Endothelial cell of umbilical vein (primary cell): ENCODE results near the gene PIP5K1A. TPM values are rescaled to one million over a fixed set of nuclear protein-coding genes. Genes with fewer than 3 reads are reported as not detected.

Source experiments
- BruUV-seq: library from RNA; stranded (reverse); fragments of 400-500 nt; replicated peaks from 2 replicates; lab custom pipeline; 2021; lab: Mats Ljungman, UMichigan
- CTCF ChIA-PET: fragments of 300-600, 350-600 bp; sonication (Branson Sonifier 250); formaldehyde crosslinking; loops from one replicate; lab custom pipeline; 2021; ENCODE audit warnings: antibody characterized with exemption, inconsistent platforms; lab: Charles Lee
- POLR2A ChIA-PET: fragments of 300-600, 350-600 bp; sonication (Branson Sonifier 250); formaldehyde crosslinking; loops from one replicate; lab custom pipeline; 2021; ENCODE audit warnings: antibody characterized with exemption, inconsistent platforms; lab: Charles Lee
- DNase-seq: peaks from one replicate; pipeline ENCODE4 v3.0.0-alpha.2; 2011; ENCODE audit warnings: low read depth, low spot score
- FAIRE-seq: peaks from 2 replicates; lab custom pipeline; 2011; peaks lifted over from hg19 to GRCh38; lab: Jason Lieb, UNC
- H2AFZ ChIP-seq: 2 replicates; pipeline ENCODE4 v1.6.0; 2012; ENCODE audit warnings: low read depth, low read length, control low read depth, inconsistent platforms
- H3K27ac ChIP-seq: 2 replicates; pipeline ENCODE4 v1.5.1; 2011; ENCODE audit warnings: low read depth, mild to moderate bottlenecking, control low read depth, low read length, moderate library complexity; ENCODE audit not compliant: insufficient read depth
- H3K27me3 ChIP-seq, 2 experiments: 2 replicates each; pipeline versions ENCODE4 v1.6.0 to v1.6.1; 2011; ENCODE audit warnings: low read length in 2 of 2, mixed read lengths in 1 of 2; ENCODE audit not compliant: control insufficient read depth in 2 of 2, insufficient read depth in 2 of 2
- H3K36me3 ChIP-seq, 2 experiments: 2 replicates in 1 of 2; 3 replicates in 1 of 2; pipeline ENCODE4 v1.5.1; 2011; ENCODE audit warnings: low read length in 2 of 2, mild to moderate bottlenecking in 1 of 2, moderate library complexity in 1 of 2; ENCODE audit not compliant: control insufficient read depth in 2 of 2, insufficient read depth in 2 of 2; ENCODE audit errors: extremely low read depth in 1 of 2
- H3K4me1 ChIP-seq: 3 replicates; pipeline ENCODE4 v1.5.1; 2011; ENCODE audit warnings: mild to moderate bottlenecking, low read length; ENCODE audit not compliant: control insufficient read depth, insufficient read depth; ENCODE audit errors: extremely low read depth
- H3K4me2 ChIP-seq: 2 replicates; pipeline ENCODE4 v1.6.1; 2011; ENCODE audit warnings: low read length, control low read depth, mixed read lengths; ENCODE audit not compliant: insufficient read depth
- H3K4me3 ChIP-seq, 3 experiments: fragments of 200-600 bp in 1 of 3; sonication (generic), shearing (Covaris generic) in 1 of 3; replicated peaks in 1 of 3; 2 replicates each; pipeline ENCODE4 v1.5.1; 2011 to 2016; ENCODE audit warnings: control low read depth in 3 of 3, low read length in 3 of 3, mild to moderate bottlenecking in 2 of 3, inconsistent platforms in 1 of 3, low read depth in 1 of 3, moderate library complexity in 1 of 3; ENCODE audit not compliant: insufficient read depth in 1 of 3
- H3K79me2 ChIP-seq: 2 replicates; pipeline ENCODE4 v1.6.0; 2012; ENCODE audit warnings: low read length, inconsistent platforms; ENCODE audit not compliant: control insufficient read depth, insufficient read depth
- H3K9ac ChIP-seq: replicated peaks from 2 replicates; pipeline ENCODE3; 2011; ENCODE audit warnings: low read length, control low read depth; ENCODE audit not compliant: insufficient read depth; ENCODE audit errors: extremely low read depth
- H3K9me1 ChIP-seq: replicated peaks from 3 replicates; pipeline ENCODE4 v1.6.0; 2011; ENCODE audit warnings: mild to moderate bottlenecking, low read length; ENCODE audit not compliant: control insufficient read depth, insufficient read depth; ENCODE audit errors: extremely low read depth
- H3K9me3 ChIP-seq: replicated peaks from 2 replicates; pipeline ENCODE4 v1.5.1; 2012; ENCODE audit warnings: low read length, inconsistent platforms; ENCODE audit not compliant: control insufficient read depth, insufficient read depth
- H4K20me1 ChIP-seq: replicated peaks from 2 replicates; pipeline ENCODE3; 2011; ENCODE audit warnings: mild to moderate bottlenecking, low read length; ENCODE audit not compliant: control insufficient read depth, insufficient read depth; ENCODE audit errors: extremely low read depth
- CTCF ChIP-seq, 2 donors: IDR thresholded peaks; 1 replicate in 1 of 2; 2 replicates in 1 of 2; pipeline ENCODE4 v1.5.1; 2011; ENCODE audit warnings: low read length in 2 of 2, mild to moderate bottlenecking in 2 of 2, moderate library complexity in 2 of 2, control low read depth in 1 of 2, inconsistent platforms in 1 of 2, low read depth in 1 of 2; ENCODE audit not compliant: insufficient read depth in 1 of 2; ENCODE audit errors: extremely low read depth in 1 of 2
- EZH2 ChIP-seq: IDR thresholded peaks from 2 replicates; pipeline ENCODE4 v1.6.1; 2012; ENCODE audit warnings: borderline replicate concordance, low read depth, mild to moderate bottlenecking, moderate library complexity, low read length, inconsistent platforms; ENCODE audit not compliant: severe bottlenecking
- FOS ChIP-seq: IDR thresholded peaks from 2 replicates; pipeline ENCODE4 v1.6.1; 2011; ENCODE audit warnings: mild to moderate bottlenecking, low read length, moderate library complexity, borderline replicate concordance; ENCODE audit not compliant: insufficient read depth
- GATA2 ChIP-seq: IDR thresholded peaks from 2 replicates; pipeline ENCODE4 v1.7.0; 2011; ENCODE audit warnings: low read depth, mild to moderate bottlenecking, moderate library complexity, mixed read lengths, low read length; ENCODE audit not compliant: insufficient read length, insufficient read depth
- JUN ChIP-seq: IDR thresholded peaks from 2 replicates; pipeline ENCODE4 v1.6.1; 2011; ENCODE audit warnings: borderline replicate concordance, low read depth; ENCODE audit not compliant: insufficient read length, insufficient read depth
- MAX ChIP-seq: IDR thresholded peaks from 2 replicates; pipeline ENCODE4 v1.6.1; 2011; ENCODE audit not compliant: insufficient read depth, insufficient read length
- MYC ChIP-seq: IDR thresholded peaks from one replicate; pipeline ENCODE4 v1.6.1; 2011; ENCODE audit warnings: mild to moderate bottlenecking, low read depth, low read length
- POLR2A ChIP-seq: IDR thresholded peaks from 2 replicates; pipeline ENCODE4 v1.6.1; 2012; ENCODE audit warnings: low read depth, mild to moderate bottlenecking, control low read depth, low read length
- POLR2AphosphoS5 ChIP-seq: IDR thresholded peaks from 2 replicates; pipeline ENCODE4 v1.6.1; 2012; ENCODE audit warnings: low read depth, mild to moderate bottlenecking, control low read depth, low read length, moderate library complexity; ENCODE audit not compliant: insufficient read depth
- dilution Hi-C: fragments of 300-500 bp; cut with MboI; formaldehyde crosslinking; loops from one replicate; pipeline ENCODE4 v1.15.0; 2019; ENCODE audit warnings: low sequenced_read_pairs; ENCODE audit not compliant: extremely low pct_ligation_motif_present
- intact Hi-C: fragments of 100-400 bp; cut with micrococcal nuclease; formaldehyde crosslinking; loops from one replicate; pipeline ENCODE4 v1.10.0; 2022
- polyA plus RNA-seq, 4 experiments: library from polyadenylated mRNA; depleted of rRNA in 3 of 4; stranded (reverse) in 3 of 4; unstranded in 1 of 4; fragments of >200 nt; gene quantifications; 2 replicates each; pipeline versions ENCODE4 v1.2.1 to v1.2.3, GENCODE V29; 2011 to 2012; ENCODE audit warnings: missing spikeins in 1 of 4
- total RNA-seq: library from RNA; stranded (reverse); gene quantifications from 2 replicates; pipeline ENCODE4 v1.2.3, GENCODE V29; 2021

Gene PIP5K1A
- total and polyA plus RNA-seq, 2 donors (not counting 3 experiments of a cell fraction or from before 2014, with no cell fraction given), result 72.1 to 79.3 TPM

GRCh38 chr1:151265446-151266236 lies 67.3 kb downstream of the PIP5K1A start:
- ChIA-PET CTCF (interaction anchor here (1.2 kb wide), 1 partner anchor 14 kb away, joined by 5 read pairs; no protein-coding TSS in a partner anchor), POLR2A (interaction anchor here (0.6 kb wide), 1 partner anchor 19 kb away, joined by 3 read pairs; no protein-coding TSS in a partner anchor)
- H3K9me1 ChIP-seq, result no peaks in the 10 kb centered on the region
- FAIRE-seq (no peak), DNase-seq (no peak)
- no peaks in the 10 kb centered on the region for H3K9me3 ChIP-seq
- H3K36me3 ChIP-seq, result peaks cover 12 to 40% of the 10 kb centered on the region in 2 experiments
- no peak overlapping the region for H2AFZ ChIP-seq
- no peak overlapping the region for H3K4me2 ChIP-seq
- no peaks in the 10 kb centered on the region for H3K4me1 ChIP-seq
- H3K27ac ChIP-seq, result no peak overlapping the region
- TSS peak; percentile 11 for BruUV-seq
- H4K20me1 ChIP-seq, result no peaks in the 10 kb centered on the region
- no peak overlapping the region for H3K4me3 ChIP-seq
- H3K27me3 ChIP-seq, result no peaks in the 10 kb centered on the region
- H3K79me2 ChIP-seq, result no peaks in the 10 kb centered on the region
- intact Hi-C loops (no loop called here), dilution Hi-C loops (no loop called here)
- no peak overlapping the region for H3K9ac ChIP-seq
- TF ChIP-seq JUN (no peak), EZH2 (no peak), POLR2AphosphoS5 (no peak), POLR2A (no peak), GATA2 (no peak), MYC (no peak), FOS (no peak)

- no TSS peak for BruUV-seq
- dilution Hi-C loops, result no loop called here
- Histone ChIP-seq H3K36me3 (peaks cover 12 to 40% of the 10 kb centered on the region in 2 experiments), H2AFZ (no peak overlapping the region), H3K4me3 (no peak overlapping the region), H3K4me1 (no peaks in the 10 kb centered on the region), H3K27me3 (no peaks in the 10 kb centered on the region), H3K9me1 (no peaks in the 10 kb centered on the region), H3K9ac (no peak overlapping the region), H3K79me2 (no peaks in the 10 kb centered on the region), H4K20me1 (no peaks in the 10 kb centered on the region), H3K4me2 (no peak overlapping the region), H3K27ac (no peak overlapping the region), H3K9me3 (no peaks in the 10 kb centered on the region)
- DNase-seq (no peak), FAIRE-seq (no peak)
- intact Hi-C loops, result no loop called here
- TF ChIP-seq POLR2AphosphoS5 (no peak), GATA2 (no peak), POLR2A (no peak), MAX (no peak), CTCF (IDR thresholded peaks at IDR 0.05; ENCODE audit: extremely low read depth in 1 of 2, insufficient read depth in 1 of 2, low read depth in 1 of 2, low read length in 2 of 2) (no peak), FOS (no peak), MYC (no peak), JUN (no peak), EZH2 (no peak)
- CTCF ChIA-PET, result interaction anchor here (1.2 kb wide), 1 partner anchor 15 kb away, joined by 5 read pairs; no protein-coding TSS in a partner anchor
- POLR2A ChIA-PET, result no interaction called here
Observed at GRCh38 chr1:151266315-151266714, 68.0 kb downstream of the PIP5K1A start.
